H1 (cell line): Measurements from ENCODE around the gene TMPRSS15. TPM values are rescaled to one million over a fixed set of nuclear protein-coding genes. Genes with fewer than 3 reads are reported as not detected.

Source experiments
- ATF3 ChIP-seq: IDR thresholded peaks from 2 replicates; pipeline ENCODE4 v1.6.1; 2011; ENCODE audit warnings: low read depth, mild to moderate bottlenecking, low read length; ENCODE audit not compliant: insufficient read depth
- BRCA1 ChIP-seq: IDR thresholded peaks from 2 replicates; pipeline ENCODE4 v1.6.1; 2012; ENCODE audit warnings: low read depth, low read length, improper control_type of control experiment
- CBX8 ChIP-seq: fragments of 300-800, 300-1000 bp; sonication (generic); IDR thresholded peaks from 2 replicates; pipeline ENCODE4 v1.7.1; 2016; ENCODE audit warnings: low read depth, low read length, borderline replicate concordance
- CHD1 ChIP-seq: IDR thresholded peaks from 2 replicates; pipeline ENCODE4 v1.6.1; 2012; ENCODE audit warnings: low read depth, low read length, improper control_type of control experiment
- CTBP2 ChIP-seq: IDR thresholded peaks from 2 replicates; pipeline ENCODE4 v1.7.0; 2011; ENCODE audit warnings: borderline replicate concordance, mild to moderate bottlenecking, moderate library complexity, mixed read lengths, low read length; ENCODE audit not compliant: insufficient read depth, insufficient read length
- KDM1A ChIP-seq: fragments of 200-600, 300-600 bp; sonication (generic); IDR thresholded peaks from 2 replicates; pipeline ENCODE4 v1.7.1; 2016; ENCODE audit warnings: mild to moderate bottlenecking, low read length, borderline replicate concordance
- RFX5 ChIP-seq: IDR thresholded peaks from 2 replicates; pipeline ENCODE4 v1.6.1; 2011; ENCODE audit warnings: low read depth, low read length, improper control_type of control experiment, borderline replicate concordance
- RNF2 ChIP-seq: fragments of 200-900, 300-1000 bp; sonication (generic); IDR thresholded peaks from 2 replicates; pipeline ENCODE4 v1.7.1; 2016; ENCODE audit warnings: borderline replicate concordance, low read depth, mild to moderate bottlenecking, antibody characterized with exemption, low read length; ENCODE audit not compliant: poor library complexity, severe bottlenecking; ENCODE audit errors: missing control alignments
- polyA plus RNA-seq, 7 experiments: library from polyadenylated mRNA; depleted of rRNA in 3 of 7; stranded (reverse) in 5 of 7; unstranded in 2 of 7; fragments of >200 nt in 5 of 7; fragments of 200-250 nt in 2 of 7; gene quantifications; 1 replicate in 5 of 7; 2 replicates in 1 of 7; 4 replicates in 1 of 7; pipeline versions ENCODE4 v1.2.1 to v1.2.3, GENCODE V29; 2011 to 2013; ENCODE audit warnings: missing spikeins in 2 of 7, mixed read lengths in 2 of 7
- total RNA-seq: library from RNA; stranded (reverse); fragmentation: NEBNext Ultra II Directional; extraction: Animal tissue kit (Norgen Biotek cat#: 25700); gene quantifications from 2 replicates; pipeline ENCODE4 v1.2.1, GENCODE V29; 2021

Gene TMPRSS15
- total and polyA plus RNA-seq, 2 of the 8 experiments (the other 6 are each of a cell fraction or from before 2014, with no cell fraction given), result not detected

DNA sequence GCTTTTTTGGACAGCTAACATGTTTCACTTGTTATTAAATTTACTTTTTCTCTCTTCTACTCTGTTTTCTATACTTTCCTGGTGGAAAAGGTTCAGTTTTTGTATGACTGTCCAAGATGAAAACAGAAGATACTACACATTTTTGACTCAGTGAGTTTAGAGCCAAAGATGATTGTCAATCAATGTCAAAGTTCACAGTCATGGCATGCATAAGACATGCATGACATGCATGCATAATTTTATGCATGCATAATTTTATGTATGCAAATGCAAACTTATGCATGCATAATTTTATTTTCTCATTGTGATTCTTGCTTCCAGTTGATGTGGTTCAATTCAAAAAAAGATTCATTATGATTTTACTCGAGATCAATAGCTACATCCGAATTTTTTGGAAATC is 48.1 kb upstream of the TMPRSS15 start (continued):
- TF ChIP-seq RNF2 (no peak), KDM1A (no peak), CTBP2 (no peak), RFX5 (no peak), ATF3 (no peak), BRCA1 (no peak), CBX8 (no peak), CHD1 (no peak)
